Measurements from ENCODE around the gene SLC25A21.
A peak's percentile ranks its signal among the peaks of the same experiment; 100 is the strongest.

Gene SLC25A21

GRCh38 chr14:36676236-36676635 lies 496.2 kb downstream of the SLC25A21 start:
- DNase-seq: no peak

- no peak for DNase-seq
Measured at GRCh38 chr14:36675581-36675980, 496.8 kb downstream of the SLC25A21 start.

- DNase-seq: no peak
Measured at GRCh38 chr14:36674659-36675058, 497.7 kb downstream of the SLC25A21 start.

- no peak for DNase-seq
Measured at GRCh38 chr14:36672095-36672494, 500.3 kb downstream of the SLC25A21 start.

- no peak for DNase-seq
Measured at GRCh38 chr14:36671149-36671548, 501.3 kb downstream of the SLC25A21 start.

- no peak for DNase-seq
Measured at GRCh38 chr14:36667679-36668078, 504.7 kb downstream of the SLC25A21 start.

- DNase-seq: no peak
Measured at GRCh38 chr14:36666416-36667206, 505.8 kb downstream of the SLC25A21 start.

GRCh38 chr14:36665887-36666415 lies 506.5 kb downstream of the SLC25A21 start:
- DNase-seq: no peak

GRCh38 chr14:36664322-36665193 lies 507.8 kb downstream of the SLC25A21 start:
- DNase-seq: no peak

GRCh38 chr14:36663404-36664321 lies 508.7 kb downstream of the SLC25A21 start:
- DNase-seq: no peak

- no peak for DNase-seq
Measured at GRCh38 chr14:36662543-36663403, 509.6 kb downstream of the SLC25A21 start.

GRCh38 chr14:36662258-36662542 lies 510.2 kb downstream of the SLC25A21 start:
- DNase-seq: no peak

- DNase-seq: peak; percentile 79
Measured at GRCh38 chr14:36661506-36662257, 510.7 kb downstream of the SLC25A21 start, which contains the start of gene PAX9. PAX9 (plus strand) TSS chr14:36661860; CDS start chr14:36662090, 230 bp downstream.

- no peak for DNase-seq
Measured at GRCh38 chr14:36660736-36661505, 511.5 kb downstream of the SLC25A21 start.

- no peak for DNase-seq
Measured at GRCh38 chr14:36659822-36660735, 512.3 kb downstream of the SLC25A21 start.

- DNase-seq: no peak
Measured at GRCh38 chr14:36659010-36659821, 513.2 kb downstream of the SLC25A21 start.

GRCh38 chr14:36658123-36659009 lies 514.0 kb downstream of the SLC25A21 start:
- DNase-seq: no peak

Data from hematopoietic multipotent progenitor cell treated with erythropoietin and hydrocortisone succinate and interleukin-3 and kit ligand, for 4 days (in vitro differentiated cells).